ENCODE results near the gene PRKCH.

The PRKCH gene

GRCh38 chr14:61491876-61492434 lies 170.6 kb downstream of the PRKCH start:
- in situ Hi-C loops (cut with MboI; ENCODE audit: low pct_unique_long_range_greater_than_20kb, low sequenced_read_pairs, unreplicated experiment), result no loop called here
- DNase-seq (ENCODE audit: low spot score), result no peak
- TF ChIP-seq, protein P1, sequence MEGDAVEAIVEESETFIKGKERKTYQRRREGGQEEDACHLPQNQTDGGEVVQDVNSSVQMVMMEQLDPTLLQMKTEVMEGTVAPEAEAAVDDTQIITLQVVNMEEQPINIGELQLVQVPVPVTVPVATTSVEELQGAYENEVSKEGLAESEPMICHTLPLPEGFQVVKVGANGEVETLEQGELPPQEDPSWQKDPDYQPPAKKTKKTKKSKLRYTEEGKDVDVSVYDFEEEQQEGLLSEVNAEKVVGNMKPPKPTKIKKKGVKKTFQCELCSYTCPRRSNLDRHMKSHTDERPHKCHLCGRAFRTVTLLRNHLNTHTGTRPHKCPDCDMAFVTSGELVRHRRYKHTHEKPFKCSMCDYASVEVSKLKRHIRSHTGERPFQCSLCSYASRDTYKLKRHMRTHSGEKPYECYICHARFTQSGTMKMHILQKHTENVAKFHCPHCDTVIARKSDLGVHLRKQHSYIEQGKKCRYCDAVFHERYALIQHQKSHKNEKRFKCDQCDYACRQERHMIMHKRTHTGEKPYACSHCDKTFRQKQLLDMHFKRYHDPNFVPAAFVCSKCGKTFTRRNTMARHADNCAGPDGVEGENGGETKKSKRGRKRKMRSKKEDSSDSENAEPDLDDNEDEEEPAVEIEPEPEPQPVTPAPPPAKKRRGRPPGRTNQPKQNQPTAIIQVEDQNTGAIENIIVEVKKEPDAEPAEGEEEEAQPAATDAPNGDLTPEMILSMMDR (IDR thresholded peaks at IDR 0.05; ENCODE audit: extremely low read depth, insufficient read depth, missing control alignments), result no peak

GRCh38 chr14:61492474-61492873 lies 171.1 kb downstream of the PRKCH start:
- TF ChIP-seq, protein P1 (IDR thresholded peaks at IDR 0.05; ENCODE audit: extremely low read depth, insufficient read depth, missing control alignments), result no peak
- DNase-seq (ENCODE audit: low spot score), result no peak
- in situ Hi-C loops (cut with MboI; ENCODE audit: low pct_unique_long_range_greater_than_20kb, low sequenced_read_pairs, unreplicated experiment), result no loop called here

- TF ChIP-seq, protein P1 (IDR thresholded peaks at IDR 0.05; ENCODE audit: extremely low read depth, insufficient read depth, missing control alignments), result no peak
- no peak for DNase-seq (ENCODE audit: low spot score)
- in situ Hi-C loops (cut with MboI; ENCODE audit: low pct_unique_long_range_greater_than_20kb, low sequenced_read_pairs, unreplicated experiment), result no loop called here
These were observed 171.9 kb downstream of the PRKCH start for GRCh38 chr14:61493239-61493638.

DNA sequence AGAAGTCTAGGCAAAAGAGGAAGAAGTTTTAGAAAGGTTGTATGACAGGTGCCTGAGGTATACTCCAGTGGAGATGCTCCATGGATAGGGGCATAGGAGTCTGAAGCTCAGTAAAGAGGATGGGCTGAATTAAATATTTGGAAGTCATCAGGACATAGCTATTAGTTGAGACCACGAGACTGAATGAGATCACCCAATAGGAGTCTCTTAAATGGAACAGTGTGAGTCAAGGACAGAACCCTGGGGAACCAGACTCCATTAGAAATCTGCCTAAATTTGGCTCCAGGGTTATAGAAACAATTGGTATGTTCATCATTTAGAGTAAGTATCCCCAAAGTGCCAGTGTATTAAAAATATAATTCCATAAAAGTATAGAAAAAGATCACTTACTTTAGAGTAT lies 172.6 kb downstream of the PRKCH start:
- TF ChIP-seq, protein P1 (IDR thresholded peaks at IDR 0.05; ENCODE audit: extremely low read depth, insufficient read depth, missing control alignments), result no peak
- no peak for DNase-seq (ENCODE audit: low spot score)
- in situ Hi-C loops (cut with MboI; ENCODE audit: low pct_unique_long_range_greater_than_20kb, low sequenced_read_pairs, unreplicated experiment), result no loop called here

- TF ChIP-seq, protein P1 (IDR thresholded peaks at IDR 0.05; ENCODE audit: extremely low read depth, insufficient read depth, missing control alignments), result no peak
These were observed 174.4 kb downstream of the PRKCH start for GRCh38 chr14:61495809-61496208.

GRCh38 chr14:61498303-61498702 lies 176.9 kb downstream of the PRKCH start:
- in situ Hi-C loops (cut with MboI; ENCODE audit: low pct_unique_long_range_greater_than_20kb, low sequenced_read_pairs, unreplicated experiment), result no loop called here
- TF ChIP-seq, protein P1 (IDR thresholded peaks at IDR 0.05; ENCODE audit: extremely low read depth, insufficient read depth, missing control alignments), result no peak
- no peak for DNase-seq (ENCODE audit: low spot score)

More at GRCh38 chr14:61495809-61496208, 174.4 kb downstream of the PRKCH start:
- no peak for DNase-seq (ENCODE audit: low spot score)
- in situ Hi-C loops (cut with MboI; ENCODE audit: low pct_unique_long_range_greater_than_20kb, low sequenced_read_pairs, unreplicated experiment), result no loop called here

All from GM13977 (cell line).